Fibroblast of skin of back (primary cell): ENCODE results near the gene VAT1.

Experiments used
- DNase-seq: peaks from one replicate; pipeline ENCODE4 v3.0.0-alpha.2; 2013

The VAT1 gene

DNA sequence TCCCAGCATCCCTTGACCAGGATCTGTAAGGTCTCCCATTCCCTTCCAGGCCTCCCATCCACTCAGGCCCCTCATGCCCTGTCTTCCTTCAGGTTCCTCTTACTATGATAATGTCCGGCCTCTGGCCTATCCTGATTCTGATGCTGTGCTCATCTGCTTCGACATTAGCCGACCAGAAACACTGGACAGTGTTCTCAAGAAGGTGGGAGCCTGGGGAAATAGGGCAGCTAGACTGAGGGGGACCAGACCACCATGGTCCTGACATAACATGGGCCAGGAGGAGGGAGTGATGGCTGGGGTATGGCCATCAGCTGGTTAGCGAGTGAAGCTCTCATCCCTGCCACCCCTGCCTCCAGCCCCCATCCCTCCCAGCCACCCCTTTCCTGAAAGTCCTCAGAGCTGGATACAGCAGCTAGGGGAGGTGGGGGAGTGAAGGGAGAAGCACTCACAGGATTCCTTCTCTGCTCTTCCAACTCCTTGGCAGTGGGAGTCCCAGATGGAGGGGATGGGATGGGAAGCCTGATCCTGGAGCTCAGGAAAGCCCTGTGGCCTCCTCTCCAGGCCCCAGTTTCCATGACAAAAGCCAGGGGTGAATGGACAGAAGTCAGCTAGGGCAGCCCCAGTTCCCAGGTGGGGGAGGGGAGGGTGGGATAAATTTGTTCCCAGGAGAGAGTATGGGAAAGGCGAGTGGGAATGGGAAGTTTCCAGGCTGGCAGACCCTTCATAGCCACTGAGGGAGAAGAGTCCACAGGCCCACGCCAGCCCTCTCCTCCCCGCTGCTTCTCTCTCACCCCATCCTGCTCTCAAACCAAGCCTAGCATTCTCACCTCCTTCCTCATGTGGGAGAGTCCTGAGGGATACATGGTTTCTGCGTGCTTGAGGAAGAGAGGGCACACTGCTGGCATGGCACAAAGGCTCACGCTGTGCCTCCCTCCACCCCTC, 5.2 kb upstream of the VAT1 start:
- no peak for DNase-seq

DNA sequence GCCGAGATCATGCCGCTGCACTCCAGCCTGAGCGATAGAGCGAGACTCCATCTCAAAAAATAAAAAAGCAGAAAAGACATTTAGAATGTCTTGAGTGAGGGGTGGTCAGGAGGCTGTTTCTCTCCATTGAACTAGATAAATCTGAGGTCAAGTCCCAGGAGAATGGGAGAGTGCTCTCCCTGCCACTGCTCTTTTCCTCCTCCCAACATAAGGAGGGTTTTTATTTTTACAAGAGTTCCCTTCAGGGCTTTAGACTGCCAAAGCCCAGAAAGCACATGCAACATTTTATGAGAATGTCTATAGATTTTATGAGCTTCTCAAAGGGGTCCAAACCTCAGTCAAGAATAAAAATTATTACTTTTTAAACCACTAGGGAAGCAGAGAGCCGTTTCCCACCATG, 4.4 kb upstream of the VAT1 start:
- no peak for DNase-seq

DNA sequence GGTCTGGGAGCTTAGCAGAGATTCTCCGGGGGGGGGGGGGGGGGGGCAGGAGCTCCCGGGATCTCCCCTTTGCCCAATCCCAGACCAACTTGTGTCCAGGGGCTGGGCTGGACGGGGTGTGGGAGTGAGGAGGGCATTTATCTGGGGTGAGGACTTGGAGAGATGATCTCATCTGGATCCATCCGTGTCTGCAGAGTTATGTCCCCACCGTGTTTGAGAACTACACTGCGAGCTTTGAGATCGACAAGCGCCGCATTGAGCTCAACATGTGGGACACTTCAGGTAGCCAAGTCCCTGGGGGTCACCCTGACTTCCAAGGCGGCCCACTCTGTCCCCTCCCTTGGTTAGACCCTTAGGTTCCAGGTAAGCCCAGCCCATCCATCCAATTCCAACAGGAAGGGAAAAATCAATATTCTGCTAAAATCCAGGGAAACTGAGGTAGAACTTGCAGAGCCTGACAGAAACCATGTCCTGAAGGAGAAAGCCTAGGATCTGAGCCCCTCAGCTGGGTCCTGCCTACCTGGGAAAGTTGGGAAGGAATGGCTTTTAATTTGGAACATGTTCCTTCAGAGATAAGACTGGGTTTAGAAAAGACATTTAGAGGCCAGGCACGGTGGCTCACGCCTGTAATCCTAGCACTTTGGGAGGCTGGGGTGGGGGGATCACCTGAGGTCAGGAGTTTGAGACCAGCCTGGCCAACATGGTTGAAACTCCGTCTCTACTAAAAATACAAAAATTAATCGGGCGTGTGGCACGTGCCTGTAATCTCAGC, 3.8 kb upstream of the VAT1 start:
- DNase-seq = no peak

- DNase-seq = no peak
Observed at GRCh38 chr17:43025290-43025657, 3.1 kb upstream of the VAT1 start.

DNA sequence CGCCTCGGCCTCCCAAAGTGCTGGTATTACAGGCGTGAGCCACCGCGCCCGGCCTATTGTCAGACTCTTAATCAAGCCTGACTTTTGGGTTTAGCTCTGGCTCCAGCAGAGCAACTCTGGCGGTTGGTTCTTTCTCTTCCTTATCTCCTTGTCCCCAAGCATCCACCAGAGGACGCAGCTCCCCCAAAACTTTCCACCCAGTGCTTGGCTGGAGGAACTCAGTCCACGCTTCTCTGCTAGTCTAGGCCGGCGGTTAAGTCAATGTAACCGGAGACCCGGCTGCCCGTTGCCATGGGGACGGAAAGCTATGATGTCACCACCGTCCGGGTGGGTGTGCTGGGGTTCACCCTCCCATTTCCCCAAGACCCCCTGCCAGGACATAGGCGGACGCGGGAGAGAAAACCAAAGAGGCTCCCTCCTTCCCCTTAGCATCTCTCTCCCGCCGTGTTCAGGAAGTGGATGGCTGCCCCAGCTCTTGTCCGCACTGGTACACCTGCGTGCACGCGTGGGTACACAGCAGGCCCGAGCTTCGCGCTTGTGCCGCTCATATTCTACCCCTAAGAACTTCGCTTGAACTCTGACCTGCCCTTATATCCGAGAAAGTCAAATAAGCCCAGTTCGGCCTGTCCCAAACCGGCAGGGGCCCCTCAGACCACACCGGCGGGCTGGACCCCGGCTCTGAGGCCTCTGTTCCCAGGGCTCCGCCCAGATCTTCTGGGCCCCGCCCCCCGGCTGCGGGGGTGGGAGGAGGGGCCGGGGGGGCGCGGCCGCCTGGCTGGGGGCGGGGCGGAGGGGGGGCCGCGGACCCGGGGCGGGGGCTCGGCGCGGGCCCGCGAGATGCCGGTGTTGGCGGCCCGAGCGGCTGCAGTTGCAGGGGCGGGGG, 2.5 kb upstream of the VAT1 start, which contains the start of gene RND2:
TSS of gene RND2 (plus strand) at position 825 of the 883 bp plus-strand sequence. CDS start 117 bp downstream, outside the sequence.
- DNase-seq = peak; percentile 96

DNA sequence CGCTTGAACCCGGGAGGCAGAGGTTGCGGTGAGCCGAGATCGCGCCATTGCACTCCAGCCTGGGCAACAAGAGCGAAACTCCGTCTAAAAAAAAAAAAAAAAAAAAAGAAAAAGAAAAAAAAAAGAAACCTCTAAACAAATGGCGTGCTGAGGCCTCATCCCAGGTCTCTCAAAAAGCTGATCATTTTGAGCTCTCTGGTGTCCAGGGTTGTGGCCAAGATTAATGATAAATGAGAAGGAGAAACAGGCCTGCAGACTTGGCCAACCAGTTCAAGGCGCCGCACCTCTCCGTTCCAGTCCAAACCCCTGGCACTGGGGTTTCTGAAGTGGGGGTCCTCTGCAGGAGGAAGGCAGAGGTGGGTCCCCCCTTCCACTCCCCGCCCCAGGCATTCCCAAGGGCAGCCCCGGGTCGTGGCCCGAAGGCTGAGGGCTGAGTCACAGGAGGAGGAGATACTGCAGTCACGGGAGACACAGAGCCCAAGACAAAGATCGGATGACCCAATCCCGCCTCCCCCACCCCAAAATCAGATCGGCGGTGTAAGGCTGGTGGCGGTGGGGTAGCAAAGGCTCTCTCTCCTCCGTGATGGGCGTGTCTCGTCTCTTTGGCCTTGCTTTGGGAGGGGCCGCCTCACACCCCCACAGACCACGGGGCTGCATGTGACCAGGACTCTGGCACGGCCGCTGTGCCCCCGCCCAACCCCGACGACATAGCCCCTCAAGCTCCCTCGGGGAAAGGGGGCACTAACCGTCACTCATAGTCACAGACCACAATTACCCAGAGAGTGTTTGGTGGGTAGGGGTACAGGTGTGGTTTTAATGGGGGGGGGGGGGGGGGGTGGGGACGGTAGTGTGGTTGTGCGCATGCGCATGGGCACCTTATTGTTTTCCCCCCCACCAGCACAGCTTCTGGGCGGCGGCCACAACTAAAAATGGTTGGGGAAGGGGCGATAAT, 1.1 kb downstream of the VAT1 start:
- DNase-seq = peak; percentile 81

DNA sequence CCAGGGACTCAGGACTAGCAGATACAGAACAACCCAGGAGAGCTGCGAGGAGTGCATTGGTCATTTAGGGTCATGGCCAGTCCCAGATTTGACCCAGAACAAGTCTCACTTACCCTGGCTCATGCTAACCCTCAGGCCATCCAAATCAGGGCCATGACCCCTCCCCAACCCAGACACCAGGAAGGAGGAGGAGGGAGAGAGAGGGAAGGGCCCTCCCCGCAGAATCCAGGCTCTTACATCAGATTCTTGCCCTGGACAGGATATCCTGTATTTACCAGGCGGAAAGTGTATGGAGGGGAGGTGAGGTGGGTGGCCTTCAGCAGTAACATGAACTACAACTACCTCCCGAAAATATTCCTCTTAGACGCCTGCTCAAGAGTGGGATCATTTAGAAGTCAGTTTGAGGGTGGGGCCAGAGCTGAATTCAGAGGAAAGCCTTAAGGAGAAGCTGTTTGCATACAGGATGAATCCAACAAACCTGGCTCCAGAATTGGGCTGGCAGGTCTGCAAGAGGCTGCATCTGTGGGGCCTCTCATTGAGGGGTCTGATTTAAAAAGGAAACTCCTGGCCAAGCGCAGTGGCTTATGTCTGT, 2.1 kb downstream of the VAT1 start:
- peak; percentile 30 for DNase-seq

GRCh38 chr17:43019418-43019817, 2.8 kb downstream of the VAT1 start:
- no peak for DNase-seq

DNA sequence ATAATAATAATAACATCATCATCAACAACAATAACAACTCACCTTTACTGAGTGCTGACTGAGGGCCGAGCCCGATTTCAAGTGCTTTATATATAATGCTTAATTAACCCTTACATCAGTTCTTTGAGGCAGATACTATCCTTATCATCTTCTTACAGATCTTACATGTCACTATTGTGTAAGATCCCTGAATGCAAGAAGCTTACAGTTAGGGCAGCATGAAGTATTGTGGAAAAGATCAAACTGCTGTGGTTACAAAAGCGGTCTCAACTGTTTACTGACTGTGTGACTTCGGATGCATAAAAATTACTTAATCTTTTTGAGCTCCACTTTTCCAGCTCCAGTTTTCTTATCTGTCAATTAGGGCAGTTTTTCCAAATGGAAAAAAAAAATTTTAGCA, 3.3 kb downstream of the VAT1 start:
- no peak for DNase-seq

- no peak for DNase-seq
Observed at GRCh38 chr17:43018008-43018853, 4.0 kb downstream of the VAT1 start.

DNA sequence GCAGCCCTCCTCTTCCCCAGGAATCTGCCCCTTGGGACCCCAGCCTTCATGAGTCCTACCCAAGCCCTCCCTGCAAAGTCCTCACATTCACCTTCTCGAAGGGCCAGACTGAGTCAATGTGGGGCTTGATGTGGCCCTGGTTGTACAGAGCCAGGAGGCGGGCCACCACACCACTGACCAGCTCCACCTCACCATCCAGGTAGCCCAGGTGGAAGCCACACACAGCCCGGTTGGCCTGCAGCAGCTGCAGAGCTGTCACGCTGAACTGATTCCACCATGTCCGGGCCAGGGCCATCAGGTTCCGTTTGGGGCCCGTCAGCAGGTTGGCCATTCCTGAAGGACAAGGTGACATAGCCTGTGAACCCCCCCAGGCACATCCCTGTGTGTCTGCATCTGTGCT, 6.0 kb downstream of the VAT1 start:
- DNase-seq = no peak

DNA sequence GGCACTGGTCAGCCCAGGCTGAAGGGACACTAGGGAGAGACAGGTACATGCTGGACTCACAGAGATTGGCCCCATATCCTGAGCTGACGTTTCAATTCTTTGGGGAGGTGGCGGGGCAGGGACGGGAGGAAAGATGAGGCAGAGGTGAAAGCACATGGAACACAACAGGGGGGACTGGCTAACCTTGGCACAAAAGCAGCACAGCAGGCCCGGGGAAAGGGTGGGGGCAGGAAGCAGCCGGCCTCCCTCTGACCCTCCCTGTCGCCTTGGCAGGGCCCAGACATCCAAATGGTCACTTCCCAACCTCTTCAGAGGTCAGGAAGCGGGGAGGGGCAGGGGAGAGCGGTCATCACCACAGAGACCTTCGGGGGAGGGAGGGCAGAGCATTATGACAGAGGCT, 6.6 kb downstream of the VAT1 start:
- DNase-seq = no peak

- DNase-seq = no peak
Observed at GRCh38 chr17:43014649-43015542, 7.3 kb downstream of the VAT1 start.

GRCh38 chr17:43014020-43014648, 8.1 kb downstream of the VAT1 start:
- no peak for DNase-seq

- no peak for DNase-seq
Observed at GRCh38 chr17:43013296-43013695, 8.9 kb downstream of the VAT1 start.

- no peak for DNase-seq
Observed at GRCh38 chr17:43011728-43012472, 10.3 kb downstream of the VAT1 start.

GRCh38 chr17:43010667-43011308, 11.4 kb downstream of the VAT1 start:
- no peak for DNase-seq
